Panc1 (cell line): ENCODE data around the gene FAM209B.

Experiments used
- POLR2AphosphoS5 ChIP-seq: IDR thresholded peaks from 2 replicates; pipeline ENCODE4 v1.6.1; 2012; ENCODE audit warnings: mild to moderate bottlenecking, low read depth, low read length, moderate library complexity
- REST ChIP-seq, 2 experiments: IDR thresholded peaks; 2 replicates each; pipeline ENCODE4 v1.6.1; 2011 to 2012; ENCODE audit warnings: low read depth in 2 of 2, control low read depth in 1 of 2, low read length in 1 of 2, mild to moderate bottlenecking in 1 of 2, moderate library complexity in 1 of 2; ENCODE audit not compliant: insufficient read depth in 1 of 2
- SIN3A ChIP-seq: IDR thresholded peaks from 2 replicates; pipeline ENCODE4 v1.6.1; 2012; ENCODE audit warnings: low read depth, mild to moderate bottlenecking, low read length, moderate library complexity, borderline replicate concordance; ENCODE audit not compliant: insufficient read depth
- TF ChIP-seq, protein P1 (sequence below): fragments of 450-650 bp; IDR thresholded peaks from 2 replicates; pipeline ENCODE4 v1.5.1; 2017; ENCODE audit warnings: mild to moderate bottlenecking

DNA sequence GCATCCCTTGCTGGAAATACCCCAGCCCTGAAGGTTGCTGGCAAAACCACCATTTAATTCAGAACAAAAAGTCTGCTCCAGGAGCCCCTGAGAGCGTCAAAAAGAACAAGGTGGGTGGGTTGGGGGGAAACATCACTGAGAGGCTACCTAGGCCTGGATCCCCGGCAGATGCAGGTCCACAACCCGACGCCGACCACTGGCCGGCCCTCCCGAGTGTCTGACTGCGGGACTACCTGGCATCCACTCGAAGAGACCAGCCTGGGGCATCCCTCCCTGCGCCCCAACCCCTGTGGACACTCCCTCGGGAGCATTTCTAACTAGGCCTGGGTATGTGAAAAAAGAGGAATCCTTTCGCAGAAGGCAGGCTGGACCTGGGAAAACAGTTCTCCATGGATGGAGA lies 47.2 kb downstream of the FAM209B start:
- TF ChIP-seq, protein P1, sequence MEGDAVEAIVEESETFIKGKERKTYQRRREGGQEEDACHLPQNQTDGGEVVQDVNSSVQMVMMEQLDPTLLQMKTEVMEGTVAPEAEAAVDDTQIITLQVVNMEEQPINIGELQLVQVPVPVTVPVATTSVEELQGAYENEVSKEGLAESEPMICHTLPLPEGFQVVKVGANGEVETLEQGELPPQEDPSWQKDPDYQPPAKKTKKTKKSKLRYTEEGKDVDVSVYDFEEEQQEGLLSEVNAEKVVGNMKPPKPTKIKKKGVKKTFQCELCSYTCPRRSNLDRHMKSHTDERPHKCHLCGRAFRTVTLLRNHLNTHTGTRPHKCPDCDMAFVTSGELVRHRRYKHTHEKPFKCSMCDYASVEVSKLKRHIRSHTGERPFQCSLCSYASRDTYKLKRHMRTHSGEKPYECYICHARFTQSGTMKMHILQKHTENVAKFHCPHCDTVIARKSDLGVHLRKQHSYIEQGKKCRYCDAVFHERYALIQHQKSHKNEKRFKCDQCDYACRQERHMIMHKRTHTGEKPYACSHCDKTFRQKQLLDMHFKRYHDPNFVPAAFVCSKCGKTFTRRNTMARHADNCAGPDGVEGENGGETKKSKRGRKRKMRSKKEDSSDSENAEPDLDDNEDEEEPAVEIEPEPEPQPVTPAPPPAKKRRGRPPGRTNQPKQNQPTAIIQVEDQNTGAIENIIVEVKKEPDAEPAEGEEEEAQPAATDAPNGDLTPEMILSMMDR, result no peak
- TF ChIP-seq POLR2AphosphoS5, result no peak
- no peak for TF ChIP-seq REST (IDR thresholded peaks at IDR 0.05; ENCODE audit: insufficient read depth in 1 of 2, low read depth in 2 of 2, low read length in 1 of 2)
- no peak for TF ChIP-seq SIN3A
